ENCODE results near the gene PTPRB.

- TF ChIP-seq, protein P1, sequence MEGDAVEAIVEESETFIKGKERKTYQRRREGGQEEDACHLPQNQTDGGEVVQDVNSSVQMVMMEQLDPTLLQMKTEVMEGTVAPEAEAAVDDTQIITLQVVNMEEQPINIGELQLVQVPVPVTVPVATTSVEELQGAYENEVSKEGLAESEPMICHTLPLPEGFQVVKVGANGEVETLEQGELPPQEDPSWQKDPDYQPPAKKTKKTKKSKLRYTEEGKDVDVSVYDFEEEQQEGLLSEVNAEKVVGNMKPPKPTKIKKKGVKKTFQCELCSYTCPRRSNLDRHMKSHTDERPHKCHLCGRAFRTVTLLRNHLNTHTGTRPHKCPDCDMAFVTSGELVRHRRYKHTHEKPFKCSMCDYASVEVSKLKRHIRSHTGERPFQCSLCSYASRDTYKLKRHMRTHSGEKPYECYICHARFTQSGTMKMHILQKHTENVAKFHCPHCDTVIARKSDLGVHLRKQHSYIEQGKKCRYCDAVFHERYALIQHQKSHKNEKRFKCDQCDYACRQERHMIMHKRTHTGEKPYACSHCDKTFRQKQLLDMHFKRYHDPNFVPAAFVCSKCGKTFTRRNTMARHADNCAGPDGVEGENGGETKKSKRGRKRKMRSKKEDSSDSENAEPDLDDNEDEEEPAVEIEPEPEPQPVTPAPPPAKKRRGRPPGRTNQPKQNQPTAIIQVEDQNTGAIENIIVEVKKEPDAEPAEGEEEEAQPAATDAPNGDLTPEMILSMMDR (IDR thresholded peaks at IDR 0.05): no peak
- TF ChIP-seq POLR2A (IDR thresholded peaks at IDR 0.05): no peak
Measured at GRCh38 chr12:70667253-70667652, 30.0 kb upstream of the PTPRB start.
